ENCODE results near the gene ANXA2. TPM values are rescaled to one million over a fixed set of nuclear protein-coding genes. Genes with fewer than 3 reads are reported as not detected.

The ANXA2 gene
- total RNA-seq, 4 donors from 2014 or later = 487 to 718 (median 620) TPM

- Histone ChIP-seq H3K36me3 (peaks cover 0 to 82% (median 40%) of the 10 kb centered on the region in 4 donors), H3K27ac (no peak overlapping the region), H3K4me1 (no peaks in the 10 kb centered on the region), H3K9me3 (no peaks in the 10 kb centered on the region), H3K27me3 (no peaks in the 10 kb centered on the region), H3K4me3 (no peak overlapping the region)
- in situ Hi-C loops (cut with MboI; ENCODE audit: low pct_ligation_motif_present in 1 of 4, low pct_unique_long_range_greater_than_20kb in 1 of 4, low sequenced_read_pairs in 3 of 4) (loop anchor here in 2 of 4 donors (10.0 kb wide), 2 partner anchors 79 to 89 kb away; no protein-coding TSS in a partner anchor), intact Hi-C loops (cut with DNase I; ENCODE audit: low total_unique reads) (loop anchor here (10.0 kb wide), 1 partner anchor 1489 kb away; no protein-coding TSS in a partner anchor)
- no peak for TF ChIP-seq POLR2AphosphoS5 (IDR thresholded peaks at IDR 0.05)
- TF ChIP-seq CTCF (IDR thresholded peaks at IDR 0.05) = no peak
- TF ChIP-seq POLR2A (IDR thresholded peaks at IDR 0.05) = no peak
- no peak for TF ChIP-seq EP300 (IDR thresholded peaks at IDR 0.05; ENCODE audit: low read depth)
- DNase-seq = no peak
- 89 to 92% methylated on average over 6 to 10 of the region's 10 CpGs for WGBS, 2 donors (ENCODE audit: low coverage in 1 of 2)
Observed at GRCh38 chr15:60355148-60355857, 42.5 kb downstream of the ANXA2 start.

- Histone ChIP-seq H3K36me3 (peaks cover 0 to 81% (median 38%) of the 10 kb centered on the region in 4 donors), H3K4me3 (no peak overlapping the region), H3K27me3 (no peaks in the 10 kb centered on the region), H3K9me3 (no peaks in the 10 kb centered on the region), H3K27ac (no peak overlapping the region), H3K4me1 (no peaks in the 10 kb centered on the region)
- no peak for DNase-seq
- WGBS, 2 donors (ENCODE audit: low coverage in 1 of 2) = 50 to 55% methylated on average over 2 to 5 of the region's 5 CpGs
- intact Hi-C loops (cut with DNase I; ENCODE audit: low total_unique reads) (loop anchor here (10.0 kb wide), 1 partner anchor 1491 kb away; no protein-coding TSS in a partner anchor), in situ Hi-C loops (cut with MboI; ENCODE audit: low pct_ligation_motif_present in 1 of 4, low pct_unique_long_range_greater_than_20kb in 1 of 4, low sequenced_read_pairs in 3 of 4) (loop anchor here in 2 of 4 donors (10.0 kb wide), 2 partner anchors 81 to 91 kb away; no protein-coding TSS in a partner anchor)
- TF ChIP-seq POLR2A (IDR thresholded peaks at IDR 0.05) (no peak), POLR2AphosphoS5 (IDR thresholded peaks at IDR 0.05) (no peak), CTCF (IDR thresholded peaks at IDR 0.05) (no peak), EP300 (IDR thresholded peaks at IDR 0.05; ENCODE audit: low read depth) (no peak)
Observed at GRCh38 chr15:60353245-60353920, 44.4 kb downstream of the ANXA2 start.

- H3K27me3 ChIP-seq = no peaks in the 10 kb centered on the region
- H3K36me3 ChIP-seq = peaks cover 0 to 87% (median 40%) of the 10 kb centered on the region in 4 donors
- no peak for DNase-seq
- WGBS, 2 donors (ENCODE audit: low coverage in 1 of 2) = 86 to 88% methylated on average over 2 of the region's 2 CpGs
- in situ Hi-C loops (cut with MboI; ENCODE audit: low pct_ligation_motif_present in 1 of 4, low pct_unique_long_range_greater_than_20kb in 1 of 4, low sequenced_read_pairs in 3 of 4) = loop anchor here in 2 of 4 donors (10.0 kb wide), 2 partner anchors 82 to 92 kb away; no protein-coding TSS in a partner anchor
- H3K27ac ChIP-seq = no peak overlapping the region
- no peak overlapping the region for H3K4me3 ChIP-seq
- TF ChIP-seq POLR2AphosphoS5 (IDR thresholded peaks at IDR 0.05) (no peak), POLR2A (IDR thresholded peaks at IDR 0.05) (no peak), CTCF (IDR thresholded peaks at IDR 0.05) (no peak), EP300 (IDR thresholded peaks at IDR 0.05; ENCODE audit: low read depth) (no peak)
- no peaks in the 10 kb centered on the region for H3K9me3 ChIP-seq
- no peaks in the 10 kb centered on the region for H3K4me1 ChIP-seq
- intact Hi-C loops (cut with DNase I; ENCODE audit: low total_unique reads) = loop anchor here (10.0 kb wide), 1 partner anchor 1492 kb away; no protein-coding TSS in a partner anchor
Observed at GRCh38 chr15:60352525-60352924, 45.3 kb downstream of the ANXA2 start.

GRCh38 chr15:60351066-60351465, 46.7 kb downstream of the ANXA2 start:
- TF ChIP-seq EP300 (IDR thresholded peaks at IDR 0.05; ENCODE audit: low read depth) (no peak), POLR2AphosphoS5 (IDR thresholded peaks at IDR 0.05) (no peak), CTCF (IDR thresholded peaks at IDR 0.05) (no peak), POLR2A (IDR thresholded peaks at IDR 0.05) (no peak)
- WGBS, 2 donors (ENCODE audit: low coverage in 1 of 2) = 80 to 83% methylated on average over 2 to 3 of the region's 3 CpGs
- H3K4me1 ChIP-seq = no peaks in the 10 kb centered on the region
- peaks cover 0 to 89% (median 40%) of the 10 kb centered on the region in 4 donors for H3K36me3 ChIP-seq
- no peak overlapping the region for H3K4me3 ChIP-seq
- no peak overlapping the region for H3K27ac ChIP-seq
- intact Hi-C loops (cut with DNase I; ENCODE audit: low total_unique reads) (loop anchor here (10.0 kb wide), 1 partner anchor 1494 kb away; no protein-coding TSS in a partner anchor), in situ Hi-C loops (cut with MboI; ENCODE audit: low pct_ligation_motif_present in 1 of 4, low pct_unique_long_range_greater_than_20kb in 1 of 4, low sequenced_read_pairs in 3 of 4) (loop anchor here in 2 of 4 donors (10.0 kb wide), 2 partner anchors 84 to 94 kb away; no protein-coding TSS in a partner anchor)
- no peaks in the 10 kb centered on the region for H3K27me3 ChIP-seq
- H3K9me3 ChIP-seq = no peaks in the 10 kb centered on the region
- no peak for DNase-seq

Measured in transverse colon (tissue), 4 donors.